Measurements from ENCODE around the gene TMEM258.

TMEM258 gene

DNA sequence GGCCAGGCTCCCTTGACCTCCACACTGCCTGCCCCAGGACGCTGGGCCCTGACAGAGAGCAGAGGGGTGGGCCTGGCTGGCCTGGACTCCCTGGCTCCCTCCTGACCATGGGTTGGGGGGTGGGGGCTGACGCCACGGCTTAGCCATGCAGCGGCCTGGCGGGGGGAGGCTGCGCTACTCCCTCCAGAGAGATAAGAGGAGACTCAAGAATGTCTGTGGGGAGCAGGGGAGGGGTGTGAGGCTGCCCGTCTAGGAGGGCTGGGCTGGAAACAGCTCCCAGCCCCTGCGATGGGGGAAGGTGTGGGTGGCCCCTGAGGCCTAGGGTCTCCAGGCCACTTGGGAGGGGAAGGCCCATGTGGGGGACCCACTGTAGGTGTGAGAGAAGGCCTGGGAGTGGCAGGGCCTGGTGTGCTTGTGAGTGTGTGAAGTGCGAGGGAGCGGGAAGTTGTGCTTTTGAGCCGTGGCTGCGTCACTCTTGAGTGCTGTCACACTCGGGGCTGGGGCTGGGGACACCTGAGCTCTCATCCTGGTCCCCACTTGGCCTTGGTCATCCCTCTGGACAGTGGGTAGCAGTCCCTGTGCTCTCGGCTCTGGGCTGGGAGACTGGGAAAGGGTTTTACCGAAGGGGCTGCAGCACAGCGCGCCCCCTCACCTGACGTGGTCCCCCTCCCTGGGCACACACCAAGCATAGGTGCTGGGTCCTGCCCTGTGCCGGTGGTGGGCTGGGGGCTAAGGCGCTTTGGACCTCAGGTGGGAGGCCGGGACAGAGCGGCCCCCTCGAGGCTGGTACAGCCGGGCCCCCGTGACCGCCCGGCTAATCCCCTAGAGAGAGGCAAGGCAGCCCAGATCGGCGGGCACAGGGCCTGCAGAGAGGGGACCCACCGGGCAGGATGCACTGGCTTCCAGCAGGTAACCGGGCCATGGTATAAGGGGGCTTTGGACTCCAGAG lies 37.6 kb downstream of the TMEM258 start:
- no peak for DNase-seq

DNA sequence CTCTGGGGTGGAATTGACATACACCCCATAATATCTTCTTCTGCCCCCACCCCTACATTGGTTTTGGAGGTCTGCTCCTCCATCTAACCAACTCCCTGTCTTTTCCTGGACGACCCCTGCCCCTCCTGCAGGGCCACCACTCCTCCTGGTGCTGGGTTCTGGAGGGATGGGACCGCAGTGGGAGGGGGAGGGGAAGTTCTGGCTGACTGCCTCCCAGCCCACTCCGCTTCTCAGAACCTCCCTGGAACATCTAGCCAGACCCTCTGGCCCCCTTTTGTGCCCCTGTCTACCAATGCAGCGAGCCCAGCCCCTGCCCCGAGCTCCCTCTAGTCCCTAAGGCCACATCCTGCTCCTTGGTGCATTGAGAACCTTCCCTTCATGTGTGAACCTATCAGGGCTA lies 38.7 kb downstream of the TMEM258 start:
- no peak for DNase-seq

DNA sequence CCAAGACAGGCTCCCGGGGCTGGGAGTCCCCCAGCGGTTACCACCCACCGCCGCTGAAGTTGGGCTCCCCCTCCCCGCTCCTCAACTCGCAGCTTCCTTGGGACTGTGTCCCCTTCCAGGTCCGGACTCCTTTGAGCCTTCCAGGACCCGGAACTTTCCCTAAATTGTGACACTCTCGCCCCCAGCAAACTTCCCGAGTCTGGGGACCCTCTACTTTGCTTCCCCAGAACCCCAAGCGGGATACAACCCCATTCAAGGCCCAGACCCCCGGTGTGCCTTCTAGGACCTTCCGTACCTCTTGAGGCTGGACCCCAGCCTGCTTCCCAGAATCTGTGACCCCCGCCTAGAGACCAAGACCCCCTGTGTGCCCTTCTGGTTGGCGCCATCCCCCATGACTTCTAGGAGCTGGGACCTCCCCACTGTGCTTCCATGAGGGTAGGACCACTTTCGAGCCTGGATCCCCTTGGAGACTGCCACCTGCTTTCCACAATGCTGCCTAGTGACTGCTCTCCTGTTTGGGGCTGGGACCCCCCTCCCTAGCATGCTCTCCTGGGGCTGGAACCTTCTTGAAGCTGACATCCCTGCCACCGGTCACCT lies 39.4 kb downstream of the TMEM258 start:
- no peak for DNase-seq

DNA sequence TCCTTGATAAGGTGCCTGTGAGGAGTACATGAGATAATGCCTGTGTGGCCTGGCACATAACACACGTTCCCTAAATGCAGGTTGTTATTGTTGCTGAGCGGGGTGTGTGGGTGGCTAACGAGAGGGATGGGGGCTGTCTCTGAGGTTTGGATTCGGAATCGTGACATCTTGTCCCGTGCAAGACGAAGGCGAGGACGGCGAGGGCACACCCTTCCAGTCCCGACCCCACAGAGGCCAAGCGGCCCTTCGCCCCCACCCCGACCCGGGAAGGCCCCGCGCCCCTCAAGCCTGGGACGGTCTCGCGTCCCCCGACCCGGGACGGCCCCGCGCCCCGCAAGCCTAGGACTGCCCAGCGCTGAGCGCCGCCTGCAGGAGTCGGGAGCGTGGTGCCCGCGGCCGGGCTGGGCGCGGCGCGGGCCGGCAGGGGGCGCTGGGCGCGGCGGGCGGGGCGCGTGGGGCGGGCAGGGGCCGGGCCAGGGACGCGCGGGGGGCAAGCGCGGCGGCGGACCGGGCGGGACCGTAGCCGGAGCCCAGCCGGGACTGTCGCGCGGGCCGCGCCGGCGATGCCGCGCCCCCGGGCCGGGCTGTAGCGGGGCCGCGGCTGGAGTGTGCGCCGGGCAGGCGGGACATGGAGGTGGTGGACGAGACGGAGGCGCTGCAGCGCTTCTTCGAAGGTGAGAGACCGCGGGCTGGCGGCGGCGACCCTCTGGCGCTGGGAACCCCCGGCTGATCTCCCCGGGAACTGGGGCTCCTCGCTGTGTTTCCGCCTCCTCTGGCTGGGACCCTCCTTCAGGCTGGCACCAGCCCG lies 40.1 kb downstream of the TMEM258 start, which contains the start of gene MYRF:
TSS of gene MYRF (plus strand) at position 520 of the 808 bp plus-strand sequence. CDS start at position 629, 109 bp downstream.
- DNase-seq = peak; percentile 30

DNA sequence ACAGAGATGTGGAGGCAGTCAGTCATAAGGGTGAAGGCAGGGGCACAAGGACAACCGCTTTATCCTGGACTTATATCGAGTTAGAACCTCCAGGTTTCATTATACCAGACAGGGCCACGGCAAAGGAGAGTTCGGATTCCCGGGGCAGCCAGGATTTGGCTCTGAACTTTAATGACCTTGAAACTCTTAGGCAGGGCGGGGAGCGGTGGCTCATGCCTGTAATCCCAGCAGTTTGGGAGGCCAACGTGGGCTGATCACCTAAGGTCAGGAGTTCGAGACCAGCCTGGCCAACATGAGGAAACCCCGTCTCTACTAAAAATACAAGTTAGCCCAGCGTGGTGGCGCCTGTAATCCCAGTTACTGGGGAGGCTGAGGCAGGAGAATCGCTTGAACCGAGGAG lies 41.0 kb downstream of the TMEM258 start:
- DNase-seq = no peak

DNA sequence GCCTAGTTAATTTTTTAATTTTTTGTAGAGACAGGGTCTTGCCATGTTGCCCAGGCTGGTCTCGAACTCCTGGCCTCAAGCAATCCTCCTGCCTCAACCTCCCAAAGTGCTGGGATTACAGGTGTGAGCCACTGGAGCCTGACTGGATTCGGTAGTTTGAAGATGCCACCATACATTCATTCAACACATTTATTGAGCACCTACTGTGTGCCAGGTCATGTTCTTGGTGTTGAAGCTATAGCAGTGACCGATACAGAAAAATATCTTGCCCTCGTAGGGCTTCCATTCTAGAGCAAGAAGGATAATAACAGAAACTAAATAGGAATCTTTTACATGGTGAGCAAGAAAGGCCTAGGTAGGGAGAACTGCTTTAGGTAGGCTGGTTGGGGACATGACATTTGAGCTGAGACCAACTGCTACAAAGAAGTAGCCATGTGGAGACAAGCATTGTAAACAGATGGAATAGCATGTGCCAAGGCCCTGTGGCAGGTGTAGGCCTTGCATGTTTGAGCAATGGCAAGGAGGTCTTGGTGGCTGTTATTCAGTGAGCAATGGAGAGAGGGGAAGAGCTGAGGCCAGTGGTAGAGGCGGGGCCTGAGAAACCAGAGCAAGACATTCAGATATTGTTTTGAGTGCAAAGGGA lies 41.6 kb downstream of the TMEM258 start:
- no peak for DNase-seq

DNA sequence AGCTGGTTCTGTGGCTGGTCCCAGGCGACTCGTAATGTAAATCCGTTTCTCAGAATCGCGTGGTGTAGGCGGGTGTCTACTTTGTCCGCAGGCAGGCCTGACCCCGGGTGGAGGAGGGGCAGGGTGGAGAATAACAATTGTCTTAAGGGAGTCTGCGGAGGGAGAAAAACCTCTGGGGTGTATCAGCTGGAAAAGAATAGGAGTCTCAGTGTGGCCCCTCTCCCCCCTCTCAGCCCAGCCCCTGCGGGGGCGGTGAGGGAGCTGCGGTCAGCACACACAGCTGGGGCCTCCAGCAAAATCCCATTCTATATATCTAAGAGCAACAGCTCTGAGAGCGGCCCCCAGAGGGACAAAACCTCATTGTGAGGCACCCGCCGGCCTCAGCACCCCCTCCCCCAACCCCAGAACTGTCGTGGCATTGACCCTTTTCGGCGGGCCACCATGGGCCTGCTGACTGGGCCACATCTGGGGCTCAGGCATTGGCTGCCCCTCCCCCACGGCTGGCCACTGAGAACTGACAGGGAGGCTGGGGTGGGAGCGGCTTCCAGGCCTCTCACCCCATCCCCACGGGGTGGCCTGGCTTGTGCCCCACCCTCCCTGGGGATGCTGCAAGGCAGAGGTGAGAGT lies 42.7 kb downstream of the TMEM258 start:
- DNase-seq = no peak

DNA sequence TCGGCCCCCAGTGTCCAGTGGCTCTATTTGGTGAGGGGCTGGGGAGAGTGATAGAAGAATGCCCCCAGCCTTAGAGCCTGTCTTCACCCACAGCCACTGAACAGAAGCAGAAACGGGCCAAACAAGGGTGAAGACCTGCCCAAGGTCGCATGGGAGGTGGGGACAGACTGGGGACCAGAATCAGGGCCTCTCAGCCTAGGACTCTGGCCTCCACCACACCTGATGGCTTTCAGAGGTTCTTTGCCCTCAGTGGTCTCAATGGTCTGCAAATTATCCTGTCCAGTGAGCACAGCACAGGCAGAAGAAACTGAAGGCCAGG lies 44.5 kb downstream of the TMEM258 start:
- no peak for DNase-seq

DNA sequence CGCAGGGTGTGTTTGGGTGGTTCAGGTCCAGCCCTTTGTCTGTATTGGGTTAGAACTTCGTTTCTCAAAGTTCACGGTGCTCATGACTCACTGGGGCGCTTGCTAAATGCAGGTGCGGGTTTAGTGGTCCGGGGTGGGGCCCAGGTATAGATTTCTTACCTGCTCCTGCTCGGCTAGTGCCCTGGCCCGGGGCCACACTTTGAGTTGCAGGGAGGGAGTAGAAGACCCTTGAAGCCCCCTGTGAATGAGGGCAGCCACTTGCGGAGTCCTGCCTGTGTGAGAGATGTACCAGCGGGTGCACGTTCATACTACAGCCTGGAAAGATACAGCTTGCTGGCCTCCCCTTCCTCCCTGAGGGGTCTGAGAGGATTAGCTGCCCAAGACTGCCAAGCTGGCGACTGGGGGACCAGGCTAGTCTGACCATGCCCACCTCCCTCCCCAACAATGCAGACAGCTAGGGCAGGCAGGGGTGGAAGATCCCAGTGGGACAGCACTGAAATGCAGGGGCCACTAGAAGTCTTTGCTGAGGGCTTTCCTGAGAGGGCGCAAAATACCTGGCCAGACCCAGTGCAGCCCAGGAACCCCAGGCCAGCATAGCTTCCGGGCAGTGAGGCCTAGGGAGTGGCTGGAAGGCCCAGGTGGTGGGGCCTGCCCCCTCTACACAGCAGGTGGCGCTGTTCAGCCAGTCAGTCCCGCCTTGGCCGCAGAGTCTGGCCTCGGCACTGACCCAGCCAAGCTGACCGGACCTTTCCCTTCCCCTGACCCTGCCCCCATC lies 45.0 kb downstream of the TMEM258 start:
- peak; percentile 51 for DNase-seq

DNA sequence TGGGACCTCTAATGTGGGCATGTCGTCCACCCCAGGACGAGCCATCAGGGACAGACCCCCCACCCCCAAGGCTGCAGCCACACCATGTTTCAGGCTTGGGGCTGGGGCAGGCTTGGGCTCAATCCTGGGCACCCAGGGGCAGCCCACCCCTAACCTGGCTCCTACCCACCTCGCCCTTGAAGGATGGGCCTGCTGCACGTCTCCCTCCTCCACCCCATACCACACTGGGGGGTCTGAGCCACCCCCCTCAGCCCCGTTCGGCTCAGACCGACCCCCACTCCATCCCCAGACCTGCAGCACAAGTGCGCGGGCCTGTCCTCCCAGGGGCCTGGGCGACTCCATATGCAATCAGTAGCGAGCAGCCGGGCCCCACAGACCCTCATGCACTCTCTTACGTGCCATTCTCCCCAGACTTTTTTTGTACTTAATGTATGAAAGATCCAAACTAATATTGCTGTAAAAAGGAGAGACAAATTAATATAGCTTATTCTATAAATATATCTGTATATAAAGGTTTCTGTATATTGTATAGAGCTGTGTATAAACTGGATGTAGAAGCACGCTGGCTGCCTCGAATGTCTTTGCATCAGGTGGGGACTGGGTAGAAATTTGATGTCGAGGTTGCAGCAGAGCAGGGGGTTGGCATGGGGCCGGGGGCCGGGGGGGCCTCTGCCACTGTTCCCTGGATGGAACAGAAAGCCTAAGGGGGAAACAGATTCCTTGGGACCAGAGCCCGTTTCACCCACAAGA lies 45.8 kb downstream of the TMEM258 start:
- DNase-seq = no peak

DNA sequence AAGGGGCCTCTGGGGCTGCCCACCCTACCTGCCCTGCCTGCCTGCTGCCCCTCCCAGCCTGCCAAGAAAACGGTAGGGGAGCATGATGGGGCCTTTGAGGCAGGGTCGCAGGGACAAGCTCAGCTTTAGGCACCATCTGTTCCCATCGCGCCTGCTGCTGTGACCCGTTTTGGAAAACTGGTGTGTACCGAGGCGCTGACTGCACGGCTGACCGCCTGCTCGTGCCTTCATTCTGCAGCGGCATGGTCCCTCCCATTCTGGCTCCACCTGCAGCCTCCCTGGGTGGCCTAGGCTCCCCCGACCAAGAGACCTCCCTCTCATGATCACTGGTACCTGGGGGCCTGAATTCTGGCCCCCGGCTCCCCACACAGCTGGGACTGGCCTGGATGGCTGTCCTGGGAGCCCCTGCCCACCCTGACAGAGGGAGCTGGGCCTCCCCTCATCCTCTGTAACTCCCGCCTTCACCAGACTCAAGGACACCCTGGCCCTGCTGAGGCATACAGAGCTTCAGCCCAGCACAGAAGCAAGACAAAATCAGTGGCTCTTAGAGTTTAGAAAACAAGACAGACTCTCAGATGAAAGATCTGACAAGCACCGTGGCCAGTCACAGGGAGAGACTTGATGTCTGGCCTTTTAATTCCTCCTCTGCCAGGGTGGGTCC lies 46.5 kb downstream of the TMEM258 start:
- no peak for DNase-seq

DNA sequence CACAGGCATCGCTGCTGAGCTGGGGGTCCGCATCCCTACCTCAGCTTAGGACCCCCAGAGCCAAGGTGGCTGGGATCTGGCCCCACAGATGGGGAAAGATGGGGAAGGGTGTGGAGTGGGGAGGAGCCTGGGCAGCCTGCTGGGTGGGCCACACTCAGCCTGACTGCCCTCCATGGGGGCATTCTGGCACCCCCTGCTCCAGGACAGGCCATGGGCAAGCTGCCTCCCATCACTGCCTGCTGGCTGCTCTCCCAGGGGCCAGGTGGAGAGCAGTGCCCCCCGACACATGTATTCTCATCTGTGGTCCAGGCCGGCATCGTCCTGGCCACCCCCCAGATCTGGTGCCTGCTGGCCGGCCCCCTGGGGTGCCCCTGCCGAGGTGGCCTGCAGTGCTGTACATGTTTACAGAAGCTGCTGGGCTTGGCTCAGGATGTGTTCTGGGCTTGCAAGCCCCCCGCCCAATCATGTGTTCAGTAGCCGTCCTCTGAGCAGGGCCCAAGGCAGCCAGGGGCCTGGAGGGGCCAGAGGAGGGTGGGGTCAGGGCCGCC lies 47.7 kb downstream of the TMEM258 start:
- DNase-seq = no peak

DNA sequence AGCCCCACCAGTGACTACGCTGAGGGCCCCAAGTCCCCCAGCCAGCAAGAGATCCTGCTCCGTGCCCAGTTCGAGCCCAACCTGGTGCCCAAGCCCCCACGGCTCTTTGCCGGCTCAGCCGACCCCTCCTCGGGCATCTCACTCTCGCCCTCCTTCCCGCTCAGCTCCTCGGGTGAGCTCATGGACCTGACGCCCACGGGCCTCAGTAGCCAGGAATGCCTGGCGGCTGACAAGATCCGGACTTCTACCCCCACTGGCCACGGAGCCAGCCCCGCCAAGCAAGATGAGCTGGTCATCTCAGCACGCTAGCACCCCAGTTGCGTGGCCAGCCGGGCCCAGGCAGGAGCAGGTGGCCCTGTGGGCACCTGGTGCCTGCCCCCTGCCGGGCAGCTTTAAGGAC lies 48.2 kb downstream of the TMEM258 start:
- DNase-seq = no peak

DNA sequence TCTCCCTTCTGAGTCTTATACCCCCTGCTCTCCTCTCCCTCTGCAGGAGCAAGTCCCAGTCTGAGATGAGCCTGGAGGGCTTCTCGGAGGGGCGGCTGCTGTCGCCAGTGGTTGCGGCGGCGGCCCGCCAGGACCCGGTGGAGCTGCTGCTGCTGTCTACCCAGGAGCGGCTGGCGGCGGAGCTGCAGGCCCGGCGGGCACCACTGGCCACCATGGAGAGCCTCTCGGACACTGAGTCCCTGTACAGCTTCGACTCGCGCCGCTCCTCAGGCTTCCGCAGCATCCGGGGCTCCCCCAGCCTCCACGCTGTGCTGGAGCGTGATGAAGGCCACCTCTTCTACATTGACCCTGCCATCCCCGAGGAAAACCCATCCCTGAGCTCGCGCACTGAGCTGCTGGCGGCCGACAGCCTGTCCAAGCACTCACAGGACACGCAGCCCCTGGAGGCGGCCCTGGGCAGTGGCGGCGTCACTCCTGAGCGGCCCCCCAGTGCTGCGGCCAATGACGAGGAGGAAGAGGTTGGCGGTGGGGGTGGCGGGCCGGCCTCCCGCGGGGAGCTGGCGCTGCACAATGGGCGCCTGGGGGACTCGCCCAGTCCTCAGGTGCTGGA lies 48.8 kb downstream of the TMEM258 start:
- DNase-seq = no peak

DNA sequence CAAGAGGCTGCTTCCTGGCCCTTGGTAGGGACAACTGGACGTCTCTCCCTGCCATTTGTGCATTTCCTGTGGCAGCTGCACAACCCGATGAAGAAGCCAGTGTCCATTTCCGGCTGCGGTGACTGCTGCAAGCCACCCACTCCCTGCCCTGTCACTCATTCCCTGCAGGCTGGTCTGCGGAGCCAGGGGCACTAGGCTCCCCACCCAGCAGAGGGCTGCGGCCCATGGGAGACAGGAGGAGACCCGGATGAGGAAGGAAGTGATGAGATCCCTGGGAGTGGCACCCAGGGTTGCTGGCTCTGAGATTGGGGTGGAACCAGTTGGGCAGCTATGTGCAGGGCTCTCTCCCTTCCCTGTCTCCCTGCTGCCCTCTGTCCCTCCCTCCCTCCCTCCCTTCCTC lies 50.0 kb downstream of the TMEM258 start:
- DNase-seq = no peak

DNA sequence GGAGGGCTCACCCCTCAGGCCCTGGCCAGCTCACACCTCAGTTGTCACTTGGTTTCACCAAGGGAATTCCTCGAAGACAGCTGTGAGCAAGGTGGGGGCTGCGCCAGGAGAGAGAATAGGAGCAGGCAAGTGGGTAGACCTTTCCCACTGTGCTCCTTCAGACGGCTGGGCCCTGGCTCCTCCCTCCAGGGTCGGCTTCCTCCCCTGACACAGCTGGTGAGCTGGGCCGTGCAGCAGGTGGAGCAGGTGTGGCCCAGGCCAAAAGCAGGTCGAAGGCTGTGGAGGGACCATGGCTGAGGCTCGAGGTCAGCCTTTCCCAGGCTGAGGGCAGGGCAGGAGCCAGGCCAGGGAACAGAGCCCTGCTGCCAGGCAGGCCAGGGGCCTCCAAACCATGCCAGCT lies 52.4 kb downstream of the TMEM258 start:
- DNase-seq = no peak

DNA sequence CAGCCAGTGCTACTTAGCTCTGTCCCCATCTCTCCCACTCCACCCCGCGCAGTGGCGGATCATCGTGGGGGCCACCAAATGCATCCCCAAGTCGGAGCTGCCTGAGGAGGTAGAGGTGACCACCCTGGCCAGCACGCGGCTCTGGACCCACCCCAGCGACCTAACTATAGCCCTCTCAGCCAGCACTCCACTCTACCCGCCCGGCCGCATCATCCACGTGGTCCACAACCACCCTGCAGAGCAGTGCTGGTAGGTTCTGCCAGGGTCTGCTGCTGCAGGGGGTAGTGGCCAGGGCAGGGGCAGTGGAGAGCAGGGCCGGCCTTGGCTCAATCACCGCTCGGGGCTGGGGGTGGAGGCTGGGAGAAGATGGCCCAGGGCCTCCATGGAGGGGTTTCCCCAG lies 53.0 kb downstream of the TMEM258 start:
- DNase-seq = no peak

Measured in hematopoietic multipotent progenitor cell treated with erythropoietin and hydrocortisone succinate and interleukin-3 and kit ligand, for 8 days (in vitro differentiated cells).